GM21423 (cell line): ENCODE data around the gene GGTA1.
"Not testable (repeated sequence)": the region's sequence is repeated elsewhere in the genome, so short reads cannot be mapped to it uniquely, and the experiment has no call there.

Experiments
- ATAC-seq: cut with Tn5 transposase; IDR thresholded peaks from one replicate; pipeline ENCODE4 v1.9.1; 2021; ENCODE audit warnings: mild to moderate bottlenecking, moderate library complexity; ENCODE audit not compliant: unreplicated experiment

Gene GGTA1

GRCh38 chr9:121499427-121500164, at the start of gene GGTA1:
GGTA1 (minus strand) TSS chr9:121499844; CDS start chr9:121467922, 31,922 bp downstream.
- no peak for ATAC-seq

- no peak for ATAC-seq
Measured at GRCh38 chr9:121548666-121549065, 49.0 kb upstream of the GGTA1 start.

DNA sequence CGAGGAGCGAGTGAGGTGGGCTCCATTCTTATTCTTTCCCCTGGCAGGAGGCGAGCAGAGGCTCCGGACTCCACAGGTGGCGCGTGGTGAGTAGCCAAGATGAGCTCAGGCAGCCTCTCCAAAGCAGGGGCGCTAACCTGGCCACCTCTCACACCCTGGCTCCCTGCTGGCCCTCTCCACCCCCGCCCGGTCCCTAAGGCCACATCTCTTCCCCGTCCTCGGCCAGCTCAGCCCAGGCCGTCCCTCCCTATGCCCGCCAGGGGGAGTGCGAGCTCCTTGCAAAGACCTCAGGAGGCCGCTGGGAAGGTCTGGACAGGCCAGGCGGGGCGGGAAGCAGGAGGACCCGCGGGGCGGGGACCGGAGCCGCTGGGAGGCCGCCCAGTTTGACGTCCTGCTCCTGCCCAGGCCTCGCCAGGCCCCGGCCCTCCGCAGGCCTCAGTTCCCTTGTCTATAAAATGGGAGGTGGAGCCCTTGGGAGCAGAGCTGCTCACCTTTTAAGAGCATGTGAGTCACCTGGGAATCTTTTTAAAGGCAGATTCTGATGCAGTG, 46.3 kb upstream of the GGTA1 start:
- ATAC-seq, result no peak

DNA sequence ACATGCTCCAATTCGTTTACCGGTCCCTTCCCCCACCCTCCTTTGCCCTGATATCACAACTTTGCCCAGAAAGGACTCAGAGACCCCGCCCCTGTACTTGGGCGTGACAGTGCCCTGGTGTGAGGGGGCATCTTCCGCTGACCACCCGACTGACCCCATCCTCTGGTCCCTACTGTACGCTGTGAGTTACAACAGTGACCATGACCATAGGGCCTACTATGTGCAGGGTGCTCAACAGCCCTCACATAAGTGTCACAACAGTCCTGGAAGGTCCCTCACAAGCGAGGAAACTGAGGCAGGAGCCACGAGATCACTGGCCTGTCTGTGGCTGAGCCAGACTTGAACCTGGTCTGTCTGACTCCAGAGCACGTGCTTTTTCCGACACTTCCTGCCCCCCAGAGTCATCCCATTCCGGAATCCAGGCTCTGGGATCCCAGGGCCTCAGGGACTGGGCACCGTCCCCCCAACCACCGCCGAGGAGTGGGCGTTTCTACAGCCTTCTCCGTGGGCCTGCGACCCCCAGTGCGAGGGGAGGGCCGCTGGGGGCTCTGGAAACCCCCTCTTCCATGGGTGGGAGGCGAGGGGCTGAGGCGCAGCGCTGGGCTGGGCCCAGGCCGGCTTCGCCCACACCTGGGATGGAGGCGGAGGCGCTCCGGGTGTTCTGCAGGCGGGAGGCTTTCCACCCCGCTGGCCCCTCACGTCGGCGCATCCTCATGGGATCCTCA, 45.7 kb upstream of the GGTA1 start:
- no peak for ATAC-seq

GRCh38 chr9:121542025-121542424, 42.4 kb upstream of the GGTA1 start:
- ATAC-seq, result no peak

DNA sequence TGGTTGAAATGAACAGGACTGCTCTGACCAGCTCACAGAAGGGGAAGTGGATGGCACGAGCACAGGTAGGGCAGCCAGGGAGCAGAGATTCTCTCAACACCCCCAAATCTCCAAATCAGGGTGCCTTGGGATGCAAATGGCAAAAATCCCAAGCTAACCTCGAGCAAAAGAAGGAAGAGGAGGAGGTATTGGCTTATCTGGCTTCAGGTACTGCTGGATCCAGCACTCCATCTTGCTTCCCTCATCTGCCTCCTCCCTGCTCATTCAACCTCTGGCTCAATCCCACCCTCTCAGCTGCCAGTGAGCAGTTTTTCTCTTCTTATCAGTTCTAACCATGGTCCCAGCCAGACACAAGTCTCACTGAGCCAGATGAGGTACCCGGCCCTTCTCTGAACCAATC, 41.6 kb upstream of the GGTA1 start:
- ATAC-seq, result no peak

GRCh38 chr9:121538221-121538620, 38.6 kb upstream of the GGTA1 start:
- ATAC-seq, result no peak

DNA sequence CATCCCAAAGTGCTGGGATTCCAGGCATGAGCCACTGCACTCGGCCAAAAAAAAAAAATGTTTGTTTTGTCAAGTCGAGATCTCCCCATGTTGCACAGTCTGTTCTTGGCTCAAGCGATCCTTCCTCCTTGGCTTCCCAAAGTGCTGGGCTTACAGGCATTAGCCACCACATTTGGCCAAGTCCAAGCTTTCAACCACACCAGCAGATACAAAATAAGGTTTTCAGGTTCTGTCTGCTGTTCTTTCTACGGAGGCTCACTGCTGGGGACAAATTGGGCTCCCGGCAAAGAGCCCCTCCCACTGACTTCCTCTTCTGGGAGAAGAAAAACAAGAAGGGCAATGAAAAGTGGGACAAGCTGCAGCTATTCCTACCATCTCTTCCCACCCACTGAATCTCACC, 37.6 kb upstream of the GGTA1 start:
- no peak for ATAC-seq

DNA sequence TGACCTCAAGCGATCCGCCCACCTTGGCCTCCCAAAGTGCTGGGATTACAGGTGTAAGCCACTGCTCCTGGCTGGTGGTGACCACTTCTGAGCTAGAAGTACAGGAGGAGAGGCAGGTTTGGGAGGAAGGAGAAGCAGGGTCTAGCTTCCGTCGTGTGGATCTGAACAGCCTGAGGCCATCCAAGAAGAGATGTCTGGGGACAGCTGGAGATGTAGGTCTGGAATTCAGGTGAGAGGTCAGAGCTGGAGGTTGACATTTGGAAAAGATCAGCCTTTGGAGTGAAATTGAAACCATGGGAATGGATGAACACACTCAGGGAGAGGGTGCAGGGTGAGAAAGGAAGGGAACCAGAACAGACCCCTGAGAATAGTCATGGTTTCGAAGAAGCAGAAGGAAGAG, 33.2 kb upstream of the GGTA1 start:
- no peak for ATAC-seq

- ATAC-seq, result no peak
Measured at GRCh38 chr9:121529237-121529987, 29.8 kb upstream of the GGTA1 start.

DNA sequence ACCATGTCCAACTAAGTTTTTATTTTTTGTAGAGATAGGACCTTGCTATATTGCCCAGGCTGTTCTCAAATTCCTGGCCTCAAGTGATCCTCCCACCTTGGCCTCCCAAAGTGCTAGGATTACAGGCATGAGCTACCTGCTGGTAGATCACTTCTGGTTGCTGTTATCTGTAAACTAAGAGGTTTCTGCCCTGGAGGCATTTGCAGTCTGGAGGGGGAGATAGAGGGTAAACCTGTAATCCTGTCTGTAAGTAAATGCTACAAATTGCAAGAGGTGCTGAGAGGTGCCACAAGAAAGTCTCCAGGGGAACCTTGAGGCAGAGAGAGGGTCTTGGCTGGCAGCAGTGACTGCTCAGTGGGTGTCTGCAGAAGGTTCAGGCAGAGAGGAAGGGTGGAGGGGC, 29.0 kb upstream of the GGTA1 start:
- ATAC-seq, result no peak

- ATAC-seq, result no peak
Measured at GRCh38 chr9:121527371-121527770, 27.7 kb upstream of the GGTA1 start.

- ATAC-seq, result not testable (repeated sequence)
Measured at GRCh38 chr9:121519688-121520087, 20.0 kb upstream of the GGTA1 start.

GRCh38 chr9:121518634-121519033, 19.0 kb upstream of the GGTA1 start:
- ATAC-seq, result no peak

DNA sequence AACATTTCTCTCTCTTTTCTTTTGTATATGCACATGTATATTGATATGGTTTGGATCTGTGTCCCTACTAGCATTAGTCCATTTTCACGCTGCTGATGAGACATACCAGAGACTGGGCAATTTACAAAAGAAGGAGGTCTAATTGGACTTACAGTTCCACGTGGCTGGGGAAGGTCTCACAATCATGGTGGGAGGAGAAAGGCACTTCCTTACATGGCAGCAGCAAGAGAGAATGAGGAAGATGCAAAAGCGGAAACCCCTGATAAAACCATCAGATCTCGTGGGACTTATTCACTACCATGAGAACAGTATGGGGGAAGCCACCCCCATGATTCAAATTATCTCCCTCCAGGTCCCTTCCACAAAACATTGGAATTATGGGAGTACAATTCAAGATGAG, 13.5 kb upstream of the GGTA1 start:
- not testable (repeated sequence) for ATAC-seq

DNA sequence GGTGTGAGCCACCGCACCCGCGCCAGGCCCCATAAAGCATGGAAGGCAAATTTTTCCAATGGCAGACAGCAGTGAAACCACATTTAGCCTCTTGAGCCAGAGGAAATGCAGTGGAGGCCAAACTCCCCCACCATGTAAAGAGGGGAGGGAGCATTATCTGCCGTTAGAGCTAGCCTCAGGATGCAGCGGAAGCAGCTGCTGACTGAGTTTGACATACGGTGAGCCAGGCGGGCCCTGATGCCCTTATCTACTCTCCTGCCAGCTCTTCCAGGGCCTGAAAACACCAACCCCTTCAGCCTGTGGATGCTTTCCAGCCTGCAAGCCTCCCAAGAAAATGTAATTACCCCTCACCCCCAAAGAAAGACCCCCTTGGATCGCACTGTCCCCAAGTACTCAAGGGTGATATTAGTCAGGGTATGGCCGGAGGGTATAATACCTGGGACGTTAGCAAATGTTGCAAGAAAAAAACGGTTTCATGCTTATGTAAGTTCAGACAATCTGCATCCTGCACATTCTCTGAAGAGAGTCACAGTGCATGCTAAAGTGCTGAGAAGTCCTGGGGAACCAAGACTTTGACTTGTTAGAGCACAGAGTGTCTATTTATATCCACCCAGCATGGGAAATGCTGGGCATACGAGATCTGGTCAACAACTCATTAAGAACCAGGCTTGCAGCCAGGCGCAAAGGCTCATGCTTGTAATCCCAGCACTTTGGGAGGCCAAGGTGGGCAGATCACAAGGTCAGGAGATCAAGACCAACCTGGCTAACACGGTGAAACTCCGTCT, 11.3 kb upstream of the GGTA1 start:
- no peak for ATAC-seq

GRCh38 chr9:121509180-121509579, 9.5 kb upstream of the GGTA1 start:
- no peak for ATAC-seq

DNA sequence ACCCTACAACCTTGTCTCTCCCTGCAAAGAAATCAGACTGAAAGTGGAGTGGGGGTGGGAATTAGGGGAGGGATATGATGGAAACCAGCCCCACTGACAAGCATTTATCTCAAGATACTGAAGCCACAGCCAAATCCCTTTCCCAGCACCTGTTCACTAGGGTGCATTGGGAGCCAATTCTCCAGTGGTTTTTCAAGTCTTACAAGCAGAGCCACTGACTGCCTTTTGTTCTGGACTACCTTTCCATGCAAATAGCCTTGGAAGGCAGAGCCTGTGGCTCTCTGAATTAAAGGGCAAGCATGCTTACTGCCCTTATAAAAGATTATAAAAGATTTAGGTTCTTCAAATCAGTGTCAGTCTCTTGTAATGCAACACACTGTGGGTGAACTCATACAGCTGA, 8.8 kb upstream of the GGTA1 start:
- ATAC-seq, result no peak

- no peak for ATAC-seq
Measured at GRCh38 chr9:121505903-121506735, 6.5 kb upstream of the GGTA1 start.

- no peak for ATAC-seq
Measured at GRCh38 chr9:121503444-121503843, 3.8 kb upstream of the GGTA1 start.
